NB4 (cell line): ENCODE data around the gene MAP3K14.

Experiments used
- CTCF ChIP-seq: IDR thresholded peaks from one replicate; pipeline ENCODE4 v1.5.1; 2012; ENCODE audit warnings: low read depth, low read length
- MAX ChIP-seq: IDR thresholded peaks from 2 replicates; pipeline ENCODE4 v1.6.1; 2011; ENCODE audit warnings: low read depth, low read length
- MYC ChIP-seq: IDR thresholded peaks from 2 replicates; pipeline ENCODE4 v1.6.1; 2011; ENCODE audit warnings: low read depth, low read length
- POLR2A ChIP-seq: IDR thresholded peaks from 2 replicates; pipeline ENCODE4 v1.6.1; 2011; ENCODE audit warnings: mild to moderate bottlenecking; ENCODE audit not compliant: insufficient read length; ENCODE audit errors: extremely low read depth

- no peak for TF ChIP-seq CTCF
- TF ChIP-seq POLR2A = no peak
- no peak for TF ChIP-seq MYC
- no peak for TF ChIP-seq MAX
Measured at GRCh38 chr17:45236282-45236606, 80.6 kb downstream of the MAP3K14 start.
